SK-N-MC (cell line): ENCODE results near the gene HPS4.

Source experiments
- EZH2 ChIP-seq: fragments of 200-600 bp; sonication (generic); IDR thresholded peaks from one replicate; pipeline ENCODE4 v1.6.1; 2017; ENCODE audit warnings: antibody characterized with exemption
- POLR2AphosphoS5 ChIP-seq: IDR thresholded peaks from 2 replicates; pipeline ENCODE4 v1.6.1; 2012; ENCODE audit warnings: mild to moderate bottlenecking, low read depth, low read length, borderline replicate concordance

DNA sequence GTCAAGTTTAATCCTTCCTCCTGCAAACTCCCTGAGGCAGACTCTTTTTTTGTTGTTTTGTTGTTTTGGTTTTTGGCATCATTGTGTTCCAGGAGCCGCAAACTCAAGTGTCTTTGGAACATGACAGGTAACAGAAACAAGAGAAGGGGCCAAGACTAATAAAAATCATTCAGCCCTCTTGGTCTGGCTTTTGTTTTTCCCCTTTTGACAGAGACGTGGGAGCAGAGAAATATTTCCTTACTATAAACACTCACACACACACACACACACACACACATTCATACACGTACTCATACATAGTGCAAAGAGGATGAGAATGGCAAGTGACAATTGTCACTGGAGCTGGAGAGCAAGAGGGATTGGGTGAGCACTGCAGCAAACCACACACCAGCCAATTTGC lies 65.0 kb downstream of the HPS4 start:
- TF ChIP-seq EZH2 (no peak), POLR2AphosphoS5 (no peak)
